NCI-H2171 treated with DMSO at 0.1 percent for 48 hours (cell line): ENCODE results near the gene GPT2.

Source experiments
- DNase-seq: peaks from one replicate; lab custom pipeline; 2025; lab: John Stamatoyannopoulos, UW

Gene GPT2

GRCh38 chr16:46883690-46884512, at the start of gene GPT2:
Gene GPT2, plus strand, starts transcription at chr16:46884362. Its CDS starts 354 bp downstream, at chr16:46884716.
- peak; percentile 71 for DNase-seq

GRCh38 chr16:46836534-46837530, 47.3 kb upstream of the GPT2 start:
- no peak for DNase-seq

GRCh38 chr16:46839986-46840443, 44.1 kb upstream of the GPT2 start:
- DNase-seq, result no peak

GRCh38 chr16:46842192-46842895, 41.8 kb upstream of the GPT2 start:
- DNase-seq, result no peak

GRCh38 chr16:46843898-46844642, 40.1 kb upstream of the GPT2 start:
- no peak for DNase-seq

GRCh38 chr16:46844771-46845170, 39.4 kb upstream of the GPT2 start:
- no peak for DNase-seq

GRCh38 chr16:46845952-46846351, 38.2 kb upstream of the GPT2 start:
- DNase-seq, result no peak

GRCh38 chr16:46848768-46849764, 35.1 kb upstream of the GPT2 start:
- no peak for DNase-seq

- DNase-seq, result no peak
Measured at GRCh38 chr16:46850619-46851555, 33.3 kb upstream of the GPT2 start.

GRCh38 chr16:46852130-46852529, 32.0 kb upstream of the GPT2 start:
- no peak for DNase-seq

GRCh38 chr16:46853713-46854443, 30.3 kb upstream of the GPT2 start:
- peak; percentile 21 for DNase-seq

- no peak for DNase-seq
Measured at GRCh38 chr16:46854846-46855245, 29.3 kb upstream of the GPT2 start.

GRCh38 chr16:46855389-46855788, 28.8 kb upstream of the GPT2 start:
- DNase-seq, result no peak

GRCh38 chr16:46857368-46857945, 26.7 kb upstream of the GPT2 start:
- peak; percentile 61 for DNase-seq

- no peak for DNase-seq
Measured at GRCh38 chr16:46858151-46858550, 26.0 kb upstream of the GPT2 start.

GRCh38 chr16:46859719-46860152, 24.4 kb upstream of the GPT2 start:
- no peak for DNase-seq

GRCh38 chr16:46862555-46863447, 21.4 kb upstream of the GPT2 start:
- no peak for DNase-seq
